ENCODE measurements around the gene ST3GAL5.

DNA sequence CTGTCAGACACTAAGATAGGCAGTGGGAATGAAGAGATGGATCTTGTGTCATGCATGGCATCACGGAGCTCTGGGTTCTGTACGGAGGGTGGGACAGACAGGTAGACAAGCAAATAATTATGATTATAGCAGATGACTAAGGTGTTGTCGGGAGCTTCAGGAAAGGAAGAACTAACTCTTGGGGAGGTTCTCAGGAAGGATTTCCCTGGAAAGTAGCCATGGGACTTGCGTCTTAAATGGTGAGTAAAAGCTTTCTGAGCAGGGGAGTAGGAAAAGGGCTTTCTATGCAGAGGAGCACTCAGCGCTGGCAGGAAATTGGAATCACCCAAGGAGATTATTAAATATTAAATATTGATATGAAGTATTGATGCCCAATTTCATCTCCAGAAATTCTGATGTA is 99.5 kb downstream of the ST3GAL5 start:
- TF ChIP-seq SUZ12 (IDR thresholded peaks at IDR 0.05) = no peak
- no peak for TF ChIP-seq FOXA1 (IDR thresholded peaks at IDR 0.05)
- no peak for TF ChIP-seq NFRKB (IDR thresholded peaks at IDR 0.05)

Data from HEK293T (cell line).